Glutamatergic neuron (in vitro differentiated cells): ENCODE results near the gene TIMP2. TPM values are rescaled to one million over a fixed set of nuclear protein-coding genes. Genes with fewer than 3 reads are reported as not detected.

Experiments used
- DNase-seq: peaks from one replicate; pipeline ENCODE4 v3.0.0; 2022
- H3K27ac Mint-ChIP-seq: one replicate; pipeline ENCODE4 v1.8.0; 2020; ENCODE audit warnings: mild to moderate bottlenecking, mixed read lengths, inconsistent platforms; ENCODE audit not compliant: unreplicated experiment
- H3K27me3 Mint-ChIP-seq: one replicate; pipeline ENCODE4 v1.8.0; 2020; ENCODE audit warnings: mild to moderate bottlenecking, moderate library complexity, mixed read lengths, inconsistent platforms; ENCODE audit not compliant: unreplicated experiment
- H3K36me3 Mint-ChIP-seq: one replicate; pipeline ENCODE4 v1.8.0; 2020; ENCODE audit warnings: mild to moderate bottlenecking, mixed read lengths, inconsistent platforms; ENCODE audit not compliant: unreplicated experiment
- H3K4me1 Mint-ChIP-seq: one replicate; pipeline ENCODE4 v1.8.0; 2020; ENCODE audit warnings: mild to moderate bottlenecking, low read depth, mixed read lengths, inconsistent platforms; ENCODE audit not compliant: unreplicated experiment
- H3K4me3 Mint-ChIP-seq: one replicate; pipeline ENCODE4 v1.8.0; 2020; ENCODE audit warnings: mild to moderate bottlenecking, mixed read lengths, inconsistent platforms; ENCODE audit not compliant: unreplicated experiment
- H3K9me3 Mint-ChIP-seq: one replicate; pipeline ENCODE4 v1.8.0; 2020; ENCODE audit warnings: mild to moderate bottlenecking, moderate library complexity, mixed read lengths, inconsistent platforms; ENCODE audit not compliant: unreplicated experiment
- total RNA-seq: library from RNA; stranded (reverse); fragmentation: NEBNext Ultra II Directional; extraction: Animal tissue kit (Norgen Biotek cat#: 25700); gene quantifications from one replicate; pipeline ENCODE4 v1.2.1, GENCODE V29; 2021; ENCODE audit not compliant: unreplicated experiment
- TF ChIP-seq, protein P1 (sequence below): fragments of 200-600 bp; sonication (generic); IDR thresholded peaks from one replicate; pipeline ENCODE4 v1.5.0; 2021; ENCODE audit not compliant: partially characterized antibody, unreplicated experiment

Gene TIMP2
- total RNA-seq, 1 donor from 2014 or later, result 121 TPM

DNA sequence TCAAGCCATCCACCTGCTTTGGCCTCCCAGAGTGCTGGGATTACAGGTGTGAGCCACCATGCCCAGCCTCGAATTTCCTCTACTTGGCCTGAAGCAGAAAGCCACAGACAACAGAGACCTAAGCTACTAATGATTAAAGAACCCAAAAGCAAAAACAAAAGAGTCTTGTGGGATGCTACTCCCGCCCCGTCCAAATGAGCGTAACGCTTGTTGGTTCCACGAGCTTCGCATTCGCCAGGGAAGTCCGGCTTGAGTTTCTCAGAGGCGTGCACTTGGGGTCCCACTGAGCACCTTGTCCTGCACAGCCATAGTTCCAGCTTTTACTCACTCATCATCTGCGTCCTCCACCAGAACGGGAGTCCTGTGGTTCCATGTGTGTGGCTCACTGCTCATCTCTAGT lies 38.2 kb downstream of the TIMP2 start:
- DNase-seq, result no peak
- TF ChIP-seq, protein P1, sequence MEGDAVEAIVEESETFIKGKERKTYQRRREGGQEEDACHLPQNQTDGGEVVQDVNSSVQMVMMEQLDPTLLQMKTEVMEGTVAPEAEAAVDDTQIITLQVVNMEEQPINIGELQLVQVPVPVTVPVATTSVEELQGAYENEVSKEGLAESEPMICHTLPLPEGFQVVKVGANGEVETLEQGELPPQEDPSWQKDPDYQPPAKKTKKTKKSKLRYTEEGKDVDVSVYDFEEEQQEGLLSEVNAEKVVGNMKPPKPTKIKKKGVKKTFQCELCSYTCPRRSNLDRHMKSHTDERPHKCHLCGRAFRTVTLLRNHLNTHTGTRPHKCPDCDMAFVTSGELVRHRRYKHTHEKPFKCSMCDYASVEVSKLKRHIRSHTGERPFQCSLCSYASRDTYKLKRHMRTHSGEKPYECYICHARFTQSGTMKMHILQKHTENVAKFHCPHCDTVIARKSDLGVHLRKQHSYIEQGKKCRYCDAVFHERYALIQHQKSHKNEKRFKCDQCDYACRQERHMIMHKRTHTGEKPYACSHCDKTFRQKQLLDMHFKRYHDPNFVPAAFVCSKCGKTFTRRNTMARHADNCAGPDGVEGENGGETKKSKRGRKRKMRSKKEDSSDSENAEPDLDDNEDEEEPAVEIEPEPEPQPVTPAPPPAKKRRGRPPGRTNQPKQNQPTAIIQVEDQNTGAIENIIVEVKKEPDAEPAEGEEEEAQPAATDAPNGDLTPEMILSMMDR, result no peak
- Mint-ChIP-seq H3K9me3 (peaks cover 5% of the 10 kb centered on the region), H3K36me3 (no peaks in the 10 kb centered on the region), H3K27ac (no peak overlapping the region), H3K4me1 (peaks cover 33% of the 10 kb centered on the region), H3K27me3 (peaks cover 7% of the 10 kb centered on the region), H3K4me3 (no peak overlapping the region)

GRCh38 chr17:78885956-78886355 lies 39.2 kb downstream of the TIMP2 start:
- TF ChIP-seq, protein P1, result no peak
- no peak overlapping the region for H3K4me3 Mint-ChIP-seq
- no peak overlapping the region for H3K27ac Mint-ChIP-seq

GRCh38 chr17:78884876-78885667 lies 40.1 kb downstream of the TIMP2 start:
- H3K27me3 Mint-ChIP-seq, result peaks cover 8% of the 10 kb centered on the region
- DNase-seq, result no peak
- peak overlapping the region; percentile 33 for H3K27ac Mint-ChIP-seq
- no peak overlapping the region for H3K4me3 Mint-ChIP-seq
- H3K4me1 Mint-ChIP-seq, result peaks cover 25% of the 10 kb centered on the region
- no peaks in the 10 kb centered on the region for H3K36me3 Mint-ChIP-seq
- TF ChIP-seq, protein P1, result no peak
- peaks cover 1% of the 10 kb centered on the region for H3K9me3 Mint-ChIP-seq

More at GRCh38 chr17:78885956-78886355, 39.2 kb downstream of the TIMP2 start:
- peaks cover 26% of the 10 kb centered on the region for H3K4me1 Mint-ChIP-seq
- no peak for DNase-seq
- no peaks in the 10 kb centered on the region for H3K36me3 Mint-ChIP-seq
- peaks cover 7% of the 10 kb centered on the region for H3K27me3 Mint-ChIP-seq
- peaks cover 2% of the 10 kb centered on the region for H3K9me3 Mint-ChIP-seq

GRCh38 chr17:78884148-78884825 lies 40.9 kb downstream of the TIMP2 start:
- H3K4me1 Mint-ChIP-seq, result peaks cover 23% of the 10 kb centered on the region
- H3K4me3 Mint-ChIP-seq, result peak overlapping the region; percentile 52
- DNase-seq, result no peak
- H3K27ac Mint-ChIP-seq, result peak overlapping the region; percentile 33
- TF ChIP-seq, protein P1, result no peak
- peaks cover 11% of the 10 kb centered on the region for H3K27me3 Mint-ChIP-seq
- peaks cover 2% of the 10 kb centered on the region for H3K9me3 Mint-ChIP-seq
- H3K36me3 Mint-ChIP-seq, result no peaks in the 10 kb centered on the region
